ENCODE data around the gene SMC1B.
A peak's percentile ranks its signal among the peaks of the same experiment; 100 is the strongest.

SMC1B gene

DNA sequence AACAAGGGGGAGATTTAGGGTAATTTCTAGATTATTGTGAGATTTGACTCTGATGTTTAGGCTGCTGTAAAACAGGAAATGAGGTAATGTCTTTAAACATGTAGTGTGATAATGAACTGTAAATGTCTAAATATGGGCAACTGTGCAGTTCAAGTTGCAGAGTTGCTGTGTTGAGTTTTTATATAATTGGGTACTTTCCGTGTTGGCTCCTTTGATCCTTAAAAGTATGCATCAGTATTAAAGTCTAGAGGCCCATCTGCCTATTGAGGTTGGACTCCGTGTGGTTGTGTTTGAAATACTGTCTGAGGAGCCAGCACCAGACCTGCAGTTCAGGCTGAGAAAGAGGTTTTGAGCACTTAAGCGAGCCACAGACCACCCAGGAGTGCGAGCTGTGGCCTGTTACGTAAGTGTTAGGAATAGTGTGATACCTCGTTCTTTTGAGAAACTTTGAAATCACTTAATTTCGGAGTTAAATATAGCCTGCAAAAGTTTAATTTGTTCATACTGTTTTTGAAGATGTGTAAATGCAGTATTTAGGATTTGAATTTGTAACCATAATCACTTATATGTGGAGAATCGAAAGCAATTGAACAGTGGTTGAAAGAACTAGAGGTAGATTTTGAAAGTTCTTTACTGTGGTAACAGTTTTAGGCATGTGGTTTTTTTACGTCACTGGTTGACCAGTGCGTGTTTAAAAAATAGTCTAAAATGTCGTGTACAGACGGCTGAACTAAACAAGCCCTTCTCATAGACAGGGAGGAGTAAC lies 94.7 kb downstream of the SMC1B start:
- H3K4me3 ChIP-seq (ENCODE audit: low read depth in 1 of 5, low read length in 5 of 5): no peak overlapping the region
- H3K9ac ChIP-seq (ENCODE audit: low read length in 5 of 5): peak overlapping the region in 3 of 5 donors; percentile 26 to 55 (median 39)
- peaks cover 0 to 16% (median 15%) of the 10 kb centered on the region in 5 donors for H3K36me3 ChIP-seq (ENCODE audit: control insufficient read depth in 5 of 5, insufficient read depth in 5 of 5, low read length in 5 of 5)
- H3K9me3 ChIP-seq (ENCODE audit: control insufficient read depth in 5 of 5, low read length in 5 of 5): no peaks in the 10 kb centered on the region
- no peaks in the 10 kb centered on the region for H3K27me3 ChIP-seq (ENCODE audit: control insufficient read depth in 5 of 5, insufficient read depth in 4 of 5, low read length in 5 of 5)
- peaks cover 0 to 27% (median 22%) of the 10 kb centered on the region in 5 donors for H3K4me1 ChIP-seq (ENCODE audit: control insufficient read depth in 5 of 5, insufficient read depth in 5 of 5, low read length in 5 of 5)
- peak overlapping the region; percentile 63 for H3K27ac ChIP-seq (ENCODE audit: low read depth, low read length)

DNA sequence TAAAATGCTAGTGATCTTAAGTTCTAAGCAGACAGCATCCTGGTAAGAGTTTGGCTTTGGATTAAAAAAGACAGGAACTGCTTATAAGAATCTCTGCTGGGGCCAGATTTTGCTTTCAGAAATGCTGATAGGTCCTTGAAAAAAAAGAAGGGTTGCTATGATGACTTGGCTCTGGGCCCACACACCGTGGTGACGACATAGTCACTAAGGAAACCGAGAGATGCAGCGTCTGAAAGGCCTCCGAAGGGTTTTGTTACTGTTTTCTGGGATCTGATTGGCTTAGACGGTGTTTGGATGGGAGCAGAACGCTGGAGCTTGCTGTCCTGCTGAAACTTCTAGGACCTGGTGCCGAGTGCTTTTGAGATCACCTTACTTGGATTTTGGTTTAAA lies 95.2 kb downstream of the SMC1B start:
- peak overlapping the region in 2 of 5 donors; percentile 19 to 29 for H3K4me3 ChIP-seq (ENCODE audit: low read depth in 1 of 5, low read length in 5 of 5)
- no peaks in the 10 kb centered on the region for H3K9me3 ChIP-seq (ENCODE audit: control insufficient read depth in 5 of 5, low read length in 5 of 5)
- H3K9ac ChIP-seq (ENCODE audit: low read length in 5 of 5): peak overlapping the region in 2 of 5 donors; percentile 35 to 39
- H3K4me1 ChIP-seq (ENCODE audit: control insufficient read depth in 5 of 5, insufficient read depth in 5 of 5, low read length in 5 of 5): peaks cover 0 to 27% (median 22%) of the 10 kb centered on the region in 5 donors
- H3K27ac ChIP-seq (ENCODE audit: low read depth, low read length): peak overlapping the region; percentile 63
- no peaks in the 10 kb centered on the region for H3K27me3 ChIP-seq (ENCODE audit: control insufficient read depth in 5 of 5, insufficient read depth in 4 of 5, low read length in 5 of 5)
- peaks cover 0 to 10% (median 9%) of the 10 kb centered on the region in 5 donors for H3K36me3 ChIP-seq (ENCODE audit: control insufficient read depth in 5 of 5, insufficient read depth in 5 of 5, low read length in 5 of 5)

DNA sequence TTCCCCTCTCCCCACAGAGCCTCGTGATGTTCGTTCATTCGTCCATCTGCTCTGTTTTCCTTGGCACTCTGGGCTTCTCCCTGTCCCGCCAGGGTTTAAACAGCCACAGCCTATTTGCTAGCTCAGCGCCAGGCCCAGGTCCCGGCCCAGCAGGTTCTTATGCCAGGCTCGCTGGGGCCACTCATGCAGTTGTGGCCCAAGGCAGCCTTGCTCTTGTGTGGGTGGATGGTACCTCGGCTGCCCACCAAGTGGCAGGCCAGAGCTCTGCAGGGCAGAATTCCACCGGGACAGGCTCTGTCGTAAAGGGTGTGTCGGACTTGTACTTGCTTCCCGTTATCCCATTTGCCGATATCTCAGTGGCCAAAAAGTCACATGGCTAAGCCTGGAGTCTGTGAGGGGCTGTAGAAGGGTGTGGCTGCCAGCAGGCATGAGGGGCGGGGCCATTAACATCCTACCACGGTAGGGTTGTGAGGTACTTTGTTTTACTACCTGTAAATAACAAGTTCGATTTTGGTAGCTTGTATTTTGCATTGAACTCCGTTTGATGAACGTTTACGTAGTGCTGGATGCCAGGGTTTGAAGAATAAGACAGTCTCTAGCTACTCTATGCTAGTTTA lies 95.7 kb downstream of the SMC1B start:
- H3K27me3 ChIP-seq (ENCODE audit: control insufficient read depth in 5 of 5, insufficient read depth in 4 of 5, low read length in 5 of 5): no peaks in the 10 kb centered on the region
- no peaks in the 10 kb centered on the region for H3K9me3 ChIP-seq (ENCODE audit: control insufficient read depth in 5 of 5, low read length in 5 of 5)
- H3K27ac ChIP-seq (ENCODE audit: low read depth, low read length): peak overlapping the region; percentile 63
- peaks cover 0 to 5% (median 4%) of the 10 kb centered on the region in 5 donors for H3K36me3 ChIP-seq (ENCODE audit: control insufficient read depth in 5 of 5, insufficient read depth in 5 of 5, low read length in 5 of 5)
- peak overlapping the region in 2 of 5 donors; percentile 19 to 29 for H3K4me3 ChIP-seq (ENCODE audit: low read depth in 1 of 5, low read length in 5 of 5)
- peak overlapping the region in 2 of 5 donors; percentile 26 to 44 for H3K9ac ChIP-seq (ENCODE audit: low read length in 5 of 5)
- peaks cover 0 to 27% (median 22%) of the 10 kb centered on the region in 5 donors for H3K4me1 ChIP-seq (ENCODE audit: control insufficient read depth in 5 of 5, insufficient read depth in 5 of 5, low read length in 5 of 5)

DNA sequence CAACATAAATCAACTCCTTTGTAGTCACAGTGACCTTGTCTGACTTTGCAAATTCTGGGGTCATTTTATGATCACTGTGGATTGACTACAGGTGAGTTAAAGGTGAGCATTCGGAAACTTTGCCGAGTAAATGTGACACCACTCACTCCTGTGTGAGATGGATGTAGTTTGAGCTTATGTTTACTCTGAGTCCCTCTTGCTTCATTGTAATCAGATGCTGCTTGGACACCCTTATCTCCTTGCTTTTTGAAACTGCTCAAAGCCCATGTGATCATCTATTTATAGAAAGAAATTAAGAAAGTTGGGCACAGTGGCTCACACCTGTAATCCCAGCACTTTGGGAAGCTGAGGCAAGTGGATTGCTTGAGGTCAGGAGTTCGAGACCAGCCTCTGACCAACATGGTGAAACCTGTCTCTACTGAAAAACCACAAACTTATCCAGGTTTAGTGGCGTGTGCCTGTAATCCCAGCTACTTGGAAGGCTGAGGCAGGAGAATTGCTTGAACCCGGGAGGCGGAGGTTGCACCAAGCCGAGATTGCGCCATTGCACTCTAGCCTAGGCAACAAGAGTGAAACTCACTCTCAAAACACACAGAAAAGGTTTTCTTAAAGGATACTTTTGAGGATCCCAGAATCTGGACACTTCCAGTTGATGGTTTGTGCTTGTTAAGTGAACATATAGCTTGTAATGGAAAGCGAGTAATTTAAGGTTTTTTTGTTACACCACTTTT lies 96.4 kb downstream of the SMC1B start:
- peaks cover 0 to 27% (median 22%) of the 10 kb centered on the region in 5 donors for H3K4me1 ChIP-seq (ENCODE audit: control insufficient read depth in 5 of 5, insufficient read depth in 5 of 5, low read length in 5 of 5)
- H3K27ac ChIP-seq (ENCODE audit: low read depth, low read length): peak overlapping the region; percentile 63
- no peak overlapping the region for H3K4me3 ChIP-seq (ENCODE audit: low read depth in 1 of 5, low read length in 5 of 5)
- no peaks in the 10 kb centered on the region for H3K36me3 ChIP-seq (ENCODE audit: control insufficient read depth in 5 of 5, insufficient read depth in 5 of 5, low read length in 5 of 5)
- H3K27me3 ChIP-seq (ENCODE audit: control insufficient read depth in 5 of 5, insufficient read depth in 4 of 5, low read length in 5 of 5): no peaks in the 10 kb centered on the region
- H3K9me3 ChIP-seq (ENCODE audit: control insufficient read depth in 5 of 5, low read length in 5 of 5): no peaks in the 10 kb centered on the region
- H3K9ac ChIP-seq (ENCODE audit: low read length in 5 of 5): peak overlapping the region in 2 of 5 donors; percentile 26 to 28

DNA sequence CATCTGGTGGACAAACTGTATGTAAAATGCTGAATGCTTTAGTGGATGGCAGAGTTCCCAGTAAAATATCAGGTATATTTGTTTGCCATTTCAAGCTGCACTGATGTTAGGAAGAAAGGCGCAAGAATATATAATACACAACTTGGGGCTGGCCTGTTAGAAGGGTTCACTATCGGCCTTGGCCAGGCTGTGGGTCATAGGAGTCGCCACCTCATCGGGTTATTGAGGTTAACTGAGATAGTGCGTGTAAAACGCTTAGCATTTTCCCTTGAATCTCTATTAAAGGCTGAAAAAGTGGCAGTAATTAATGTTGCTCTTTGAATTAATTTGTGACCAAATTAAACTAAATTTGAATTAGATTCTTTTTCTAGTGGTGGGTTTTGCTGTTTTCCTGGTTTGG lies 98.6 kb downstream of the SMC1B start:
- H3K27ac ChIP-seq (ENCODE audit: low read depth, low read length): no peak overlapping the region
- H3K4me3 ChIP-seq (ENCODE audit: low read depth in 1 of 5, low read length in 5 of 5): no peak overlapping the region
- H3K36me3 ChIP-seq (ENCODE audit: control insufficient read depth in 5 of 5, insufficient read depth in 5 of 5, low read length in 5 of 5): no peaks in the 10 kb centered on the region
- H3K4me1 ChIP-seq (ENCODE audit: control insufficient read depth in 5 of 5, insufficient read depth in 5 of 5, low read length in 5 of 5): peaks cover 0 to 41% (median 36%) of the 10 kb centered on the region in 5 donors
- no peaks in the 10 kb centered on the region for H3K9me3 ChIP-seq (ENCODE audit: control insufficient read depth in 5 of 5, low read length in 5 of 5)
- H3K27me3 ChIP-seq (ENCODE audit: control insufficient read depth in 5 of 5, insufficient read depth in 4 of 5, low read length in 5 of 5): no peaks in the 10 kb centered on the region
- H3K9ac ChIP-seq (ENCODE audit: low read length in 5 of 5): no peak overlapping the region

DNA sequence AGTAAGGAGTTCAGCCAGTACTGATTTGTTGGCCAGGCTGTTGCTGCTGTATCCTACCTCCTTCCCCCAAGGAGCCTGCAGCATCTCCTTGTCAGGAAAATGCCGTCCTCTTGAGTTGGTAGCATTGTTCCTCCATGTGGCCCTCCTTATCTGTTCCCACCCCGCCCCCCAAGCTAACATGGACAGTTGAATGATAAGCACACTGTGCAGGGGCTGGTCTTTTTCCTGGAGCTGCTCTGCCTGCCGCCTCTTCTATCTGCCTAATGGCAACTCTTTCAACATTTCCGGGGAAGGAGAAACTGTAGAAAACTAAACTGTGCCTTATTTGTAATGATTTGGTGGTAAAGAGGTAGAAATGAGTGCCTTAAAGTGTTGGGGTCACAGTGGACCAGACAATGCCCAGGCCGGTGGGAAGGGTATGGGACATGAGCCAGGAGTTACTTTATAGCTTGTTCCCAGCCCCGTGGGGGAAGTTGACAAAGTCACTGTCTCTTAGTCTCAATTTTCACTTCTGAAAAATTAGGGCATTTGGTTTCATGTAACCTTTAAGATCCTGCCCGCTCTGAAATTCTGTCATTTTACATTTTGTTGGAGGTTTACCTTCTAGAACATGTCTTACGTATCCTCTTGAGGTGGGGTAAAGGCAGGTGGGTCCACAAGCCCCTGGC lies 99.2 kb downstream of the SMC1B start:
- H3K27me3 ChIP-seq (ENCODE audit: control insufficient read depth in 5 of 5, insufficient read depth in 4 of 5, low read length in 5 of 5): no peaks in the 10 kb centered on the region
- H3K36me3 ChIP-seq (ENCODE audit: control insufficient read depth in 5 of 5, insufficient read depth in 5 of 5, low read length in 5 of 5): no peaks in the 10 kb centered on the region
- no peaks in the 10 kb centered on the region for H3K9me3 ChIP-seq (ENCODE audit: control insufficient read depth in 5 of 5, low read length in 5 of 5)
- peaks cover 0 to 41% (median 35%) of the 10 kb centered on the region in 5 donors for H3K4me1 ChIP-seq (ENCODE audit: control insufficient read depth in 5 of 5, insufficient read depth in 5 of 5, low read length in 5 of 5)
- H3K27ac ChIP-seq (ENCODE audit: low read depth, low read length): no peak overlapping the region
- no peak overlapping the region for H3K4me3 ChIP-seq (ENCODE audit: low read depth in 1 of 5, low read length in 5 of 5)
- no peak overlapping the region for H3K9ac ChIP-seq (ENCODE audit: low read length in 5 of 5)

DNA sequence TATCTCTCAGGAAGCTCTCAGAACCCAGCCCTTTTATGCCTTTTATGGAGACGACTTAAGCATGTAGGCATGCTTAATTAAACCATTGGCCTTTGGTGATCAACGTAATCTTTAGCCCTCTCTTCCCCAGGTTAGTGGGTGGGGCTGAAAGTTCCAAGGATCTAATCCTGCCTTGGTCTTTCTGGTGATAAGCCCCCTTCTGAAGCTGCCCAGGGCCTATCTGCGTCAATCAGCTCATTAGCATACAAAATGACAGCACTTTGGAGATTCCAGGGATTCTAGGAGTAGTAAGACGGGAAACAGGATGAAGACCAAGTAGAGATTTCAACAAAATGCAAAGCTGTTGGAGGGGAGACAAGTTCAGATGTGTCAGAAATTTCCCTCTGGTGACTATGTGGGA lies 100.5 kb downstream of the SMC1B start:
- Histone ChIP-seq H3K4me1 (ENCODE audit: control insufficient read depth in 5 of 5, insufficient read depth in 5 of 5, low read length in 5 of 5) (peaks cover 0 to 33% (median 31%) of the 10 kb centered on the region in 5 donors), H3K27me3 (ENCODE audit: control insufficient read depth in 5 of 5, insufficient read depth in 4 of 5, low read length in 5 of 5) (no peaks in the 10 kb centered on the region), H3K9me3 (ENCODE audit: control insufficient read depth in 5 of 5, low read length in 5 of 5) (no peaks in the 10 kb centered on the region), H3K9ac (ENCODE audit: low read length in 5 of 5) (no peak overlapping the region), H3K36me3 (ENCODE audit: control insufficient read depth in 5 of 5, insufficient read depth in 5 of 5, low read length in 5 of 5) (no peaks in the 10 kb centered on the region), H3K4me3 (ENCODE audit: low read depth in 1 of 5, low read length in 5 of 5) (no peak overlapping the region), H3K27ac (ENCODE audit: low read depth, low read length) (no peak overlapping the region)

DNA sequence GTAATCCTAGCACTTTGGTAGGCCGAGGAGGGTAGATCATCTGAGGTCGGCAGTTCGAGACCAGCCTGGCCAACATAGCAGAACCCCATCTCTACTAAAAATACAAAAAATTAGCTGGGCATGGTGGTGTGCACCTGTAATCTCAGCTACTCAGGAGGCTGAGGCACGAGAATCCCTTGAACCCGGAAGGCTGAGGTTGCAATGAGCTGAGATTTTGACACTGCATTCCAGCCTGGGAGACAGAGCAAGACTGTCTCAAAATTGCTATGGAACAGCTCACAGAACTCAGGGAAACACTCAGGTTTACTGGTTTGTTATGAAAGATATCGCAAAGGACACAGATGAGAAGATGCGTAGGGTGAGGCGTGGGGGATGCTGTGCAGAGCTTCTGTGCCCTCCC lies 101.0 kb downstream of the SMC1B start:
- no peaks in the 10 kb centered on the region for H3K27me3 ChIP-seq (ENCODE audit: control insufficient read depth in 5 of 5, insufficient read depth in 4 of 5, low read length in 5 of 5)
- no peaks in the 10 kb centered on the region for H3K9me3 ChIP-seq (ENCODE audit: control insufficient read depth in 5 of 5, low read length in 5 of 5)
- H3K27ac ChIP-seq (ENCODE audit: low read depth, low read length): no peak overlapping the region
- peaks cover 0 to 28% (median 26%) of the 10 kb centered on the region in 5 donors for H3K4me1 ChIP-seq (ENCODE audit: control insufficient read depth in 5 of 5, insufficient read depth in 5 of 5, low read length in 5 of 5)
- H3K36me3 ChIP-seq (ENCODE audit: control insufficient read depth in 5 of 5, insufficient read depth in 5 of 5, low read length in 5 of 5): no peaks in the 10 kb centered on the region
- H3K4me3 ChIP-seq (ENCODE audit: low read depth in 1 of 5, low read length in 5 of 5): no peak overlapping the region
- H3K9ac ChIP-seq (ENCODE audit: low read length in 5 of 5): no peak overlapping the region

DNA sequence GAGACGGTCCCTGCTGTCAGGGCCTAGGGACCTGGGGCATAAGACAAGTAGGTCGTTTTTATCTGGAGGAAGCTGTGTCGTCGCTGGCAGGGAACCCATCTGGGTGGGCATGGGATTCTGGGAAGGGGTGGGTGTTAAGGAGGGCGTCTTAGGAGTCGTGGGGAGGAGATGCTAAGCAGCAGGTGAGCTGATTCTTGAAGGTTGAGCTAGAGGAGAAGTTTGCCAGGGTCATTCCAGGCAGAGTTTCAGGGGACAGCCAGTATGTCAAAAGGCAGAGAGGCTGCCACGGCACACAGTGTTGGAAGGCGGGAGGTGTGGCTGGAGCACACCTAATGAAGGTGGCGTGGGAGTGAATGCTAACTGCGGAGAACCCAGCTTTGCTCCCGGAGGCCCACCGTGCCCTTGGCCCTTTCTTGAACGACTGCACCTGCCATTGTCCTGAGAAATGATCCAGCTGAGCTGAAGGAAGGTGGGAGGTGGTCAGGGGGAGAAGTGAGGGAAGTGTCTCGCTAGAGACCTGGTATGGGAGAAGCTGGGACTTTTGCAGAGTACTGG lies 102.3 kb downstream of the SMC1B start:
- Histone ChIP-seq H3K9ac (ENCODE audit: low read length in 5 of 5) (peak overlapping the region in 4 of 5 donors; percentile 74 to 82 (median 80)), H3K27ac (ENCODE audit: low read depth, low read length) (peak overlapping the region; percentile 41), H3K36me3 (ENCODE audit: control insufficient read depth in 5 of 5, insufficient read depth in 5 of 5, low read length in 5 of 5) (no peaks in the 10 kb centered on the region), H3K9me3 (ENCODE audit: control insufficient read depth in 5 of 5, low read length in 5 of 5) (no peaks in the 10 kb centered on the region), H3K4me1 (ENCODE audit: control insufficient read depth in 5 of 5, insufficient read depth in 5 of 5, low read length in 5 of 5) (peaks cover 0 to 23% (median 21%) of the 10 kb centered on the region in 5 donors), H3K27me3 (ENCODE audit: control insufficient read depth in 5 of 5, insufficient read depth in 4 of 5, low read length in 5 of 5) (no peaks in the 10 kb centered on the region), H3K4me3 (ENCODE audit: low read depth in 1 of 5, low read length in 5 of 5) (peak overlapping the region; percentile 45 to 82 (median 72))

All from subcutaneous abdominal adipose tissue (tissue), 5 donors.